Endothelial cell of umbilical vein (primary cell): ENCODE data around the gene MTCL1.

Experiments used
- POLR2AphosphoS5 ChIP-seq: IDR thresholded peaks from 2 replicates; pipeline ENCODE4 v1.6.1; 2012; ENCODE audit warnings: low read depth, mild to moderate bottlenecking, control low read depth, low read length, moderate library complexity; ENCODE audit not compliant: insufficient read depth
- TF ChIP-seq, protein P1 (sequence below), 2 donors: IDR thresholded peaks; 1 replicate in 1 of 2; 2 replicates in 1 of 2; pipeline ENCODE4 v1.5.1; 2011; ENCODE audit warnings: low read length in 2 of 2, mild to moderate bottlenecking in 2 of 2, moderate library complexity in 2 of 2, control low read depth in 1 of 2, inconsistent platforms in 1 of 2, low read depth in 1 of 2; ENCODE audit not compliant: insufficient read depth in 1 of 2; ENCODE audit errors: extremely low read depth in 1 of 2

DNA sequence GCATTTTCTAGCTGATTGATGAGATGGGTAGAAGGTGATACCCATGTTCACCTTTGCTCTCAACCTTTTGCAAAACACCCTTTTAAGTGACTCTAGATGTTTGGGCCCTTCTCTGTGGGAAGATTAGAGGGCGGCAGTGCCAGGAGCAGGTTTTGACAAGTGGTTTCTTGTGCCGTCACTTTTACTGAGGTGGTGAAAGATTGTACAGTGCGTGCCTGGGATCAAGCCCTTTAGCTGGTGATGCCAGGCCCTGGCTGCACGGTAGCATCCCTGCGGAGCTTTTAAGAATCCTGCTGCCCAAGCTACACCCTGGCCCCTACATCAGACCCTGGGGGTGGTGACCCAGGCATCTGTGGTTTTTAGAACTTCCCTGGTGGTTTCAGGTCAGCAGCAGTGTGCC is 29.1 kb downstream of the MTCL1 start:
- TF ChIP-seq, protein P1, sequence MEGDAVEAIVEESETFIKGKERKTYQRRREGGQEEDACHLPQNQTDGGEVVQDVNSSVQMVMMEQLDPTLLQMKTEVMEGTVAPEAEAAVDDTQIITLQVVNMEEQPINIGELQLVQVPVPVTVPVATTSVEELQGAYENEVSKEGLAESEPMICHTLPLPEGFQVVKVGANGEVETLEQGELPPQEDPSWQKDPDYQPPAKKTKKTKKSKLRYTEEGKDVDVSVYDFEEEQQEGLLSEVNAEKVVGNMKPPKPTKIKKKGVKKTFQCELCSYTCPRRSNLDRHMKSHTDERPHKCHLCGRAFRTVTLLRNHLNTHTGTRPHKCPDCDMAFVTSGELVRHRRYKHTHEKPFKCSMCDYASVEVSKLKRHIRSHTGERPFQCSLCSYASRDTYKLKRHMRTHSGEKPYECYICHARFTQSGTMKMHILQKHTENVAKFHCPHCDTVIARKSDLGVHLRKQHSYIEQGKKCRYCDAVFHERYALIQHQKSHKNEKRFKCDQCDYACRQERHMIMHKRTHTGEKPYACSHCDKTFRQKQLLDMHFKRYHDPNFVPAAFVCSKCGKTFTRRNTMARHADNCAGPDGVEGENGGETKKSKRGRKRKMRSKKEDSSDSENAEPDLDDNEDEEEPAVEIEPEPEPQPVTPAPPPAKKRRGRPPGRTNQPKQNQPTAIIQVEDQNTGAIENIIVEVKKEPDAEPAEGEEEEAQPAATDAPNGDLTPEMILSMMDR (IDR thresholded peaks at IDR 0.05; ENCODE audit: extremely low read depth in 1 of 2, insufficient read depth in 1 of 2, low read depth in 1 of 2, low read length in 2 of 2) = no peak
- no peak for TF ChIP-seq POLR2AphosphoS5
